GM19099 (cell line): ENCODE results near the gene C6orf89.

Experiments
- POLR2A ChIP-seq: IDR thresholded peaks from 3 replicates; pipeline ENCODE4 v1.6.1; 2011; ENCODE audit warnings: low read depth; ENCODE audit not compliant: insufficient read length; ENCODE audit errors: extremely low read depth

Gene C6orf89

DNA sequence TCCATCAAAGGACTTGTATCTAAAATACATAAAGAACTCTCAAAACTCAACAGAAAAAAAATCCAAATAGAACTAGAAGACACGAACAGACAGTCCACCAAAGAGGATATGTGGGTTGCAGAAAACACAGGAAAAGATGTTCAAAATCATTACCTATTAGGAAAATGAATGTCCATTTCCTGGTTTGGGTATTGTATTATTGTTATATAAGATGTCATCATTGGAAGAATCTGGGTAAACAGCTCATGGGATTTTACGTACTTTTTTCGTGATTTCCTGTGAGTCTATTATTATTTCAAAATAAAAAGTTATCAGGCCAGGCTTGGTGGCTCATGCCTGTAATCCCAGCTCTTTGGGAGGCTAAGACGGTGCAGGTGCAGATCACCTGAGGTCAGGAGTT lies 59.5 kb downstream of the C6orf89 start:
- TF ChIP-seq POLR2A: no peak

DNA sequence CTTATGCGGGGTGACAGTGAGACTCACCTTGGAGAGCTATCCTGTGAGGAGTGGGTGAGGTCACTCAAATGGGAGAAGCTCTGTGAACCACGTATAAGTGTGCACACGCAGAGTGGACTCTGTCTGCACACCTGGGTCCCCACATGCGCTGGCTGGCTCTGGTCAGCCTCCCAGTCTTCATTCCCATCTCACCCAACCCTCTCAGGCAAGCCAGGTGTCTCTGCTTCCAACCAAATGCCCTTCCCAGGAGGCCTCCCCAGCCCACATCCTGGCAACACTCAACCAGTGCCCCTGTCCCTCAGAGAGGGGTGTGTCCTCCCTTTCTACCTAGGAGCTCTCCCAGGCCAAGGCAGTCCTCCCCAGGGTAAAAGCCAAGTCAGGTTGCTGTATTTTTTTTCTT lies 60.8 kb downstream of the C6orf89 start:
- no peak for TF ChIP-seq POLR2A

DNA sequence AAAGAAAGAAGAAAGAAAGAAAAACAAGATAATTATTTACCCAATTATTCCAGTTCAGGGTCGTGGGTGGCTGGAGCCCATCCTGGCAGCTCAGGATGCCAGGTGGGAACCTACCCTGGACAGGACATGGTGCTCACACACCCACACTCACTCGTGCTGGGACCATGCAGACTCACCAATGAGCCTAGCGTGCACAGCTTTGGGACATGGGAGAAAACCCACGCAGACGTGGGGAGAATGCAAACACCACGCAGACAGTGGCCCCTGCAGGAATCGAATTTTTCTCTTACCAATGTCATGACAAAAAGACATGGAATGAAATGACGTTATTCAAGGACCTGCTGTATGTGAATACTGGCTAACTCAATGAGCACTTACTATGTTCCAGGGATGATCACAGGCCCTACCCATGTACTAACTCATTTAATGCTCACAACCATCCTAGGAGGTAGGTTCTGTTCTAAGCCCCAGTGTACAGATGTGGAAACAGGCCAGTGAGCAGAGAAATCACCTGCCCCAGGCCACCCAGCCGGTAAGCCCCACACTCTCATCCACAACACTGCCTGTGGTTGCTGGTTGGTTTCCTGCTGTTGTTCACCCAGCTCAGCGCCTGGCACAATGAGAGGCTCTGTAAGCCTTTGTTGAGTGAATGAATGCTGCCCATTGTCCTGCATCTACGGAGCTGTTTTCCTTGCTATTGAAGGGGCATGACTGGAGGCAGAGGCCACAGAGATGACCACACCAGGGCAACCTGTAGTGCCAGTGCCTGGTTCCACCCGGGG lies 62.0 kb downstream of the C6orf89 start:
- TF ChIP-seq POLR2A: no peak

GRCh38 chr6:36949636-36950035 lies 63.9 kb downstream of the C6orf89 start:
- no peak for TF ChIP-seq POLR2A

DNA sequence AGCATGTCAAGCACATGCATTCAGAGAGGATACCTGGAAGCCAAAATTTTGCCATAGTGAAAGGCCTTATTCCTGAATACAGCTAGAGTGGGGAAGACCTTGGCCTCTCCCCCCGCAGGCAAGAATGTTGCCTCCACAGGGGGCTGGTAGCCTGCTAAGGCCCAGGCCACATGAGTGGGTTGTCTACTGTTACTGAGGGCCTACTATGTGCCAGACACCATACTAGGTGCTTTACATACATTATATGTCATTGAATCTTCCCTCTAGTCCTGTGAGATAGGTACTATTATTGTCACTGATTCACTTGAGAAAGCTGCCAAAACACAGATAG lies 68.1 kb downstream of the C6orf89 start:
- no peak for TF ChIP-seq POLR2A

- TF ChIP-seq POLR2A: no peak
Measured at GRCh38 chr6:36954262-36954931, 68.6 kb downstream of the C6orf89 start, which contains the start of gene PI16. Gene PI16, plus strand, starts transcription at chr6:36954738. Its CDS starts 23 bp downstream, at chr6:36954761.

DNA sequence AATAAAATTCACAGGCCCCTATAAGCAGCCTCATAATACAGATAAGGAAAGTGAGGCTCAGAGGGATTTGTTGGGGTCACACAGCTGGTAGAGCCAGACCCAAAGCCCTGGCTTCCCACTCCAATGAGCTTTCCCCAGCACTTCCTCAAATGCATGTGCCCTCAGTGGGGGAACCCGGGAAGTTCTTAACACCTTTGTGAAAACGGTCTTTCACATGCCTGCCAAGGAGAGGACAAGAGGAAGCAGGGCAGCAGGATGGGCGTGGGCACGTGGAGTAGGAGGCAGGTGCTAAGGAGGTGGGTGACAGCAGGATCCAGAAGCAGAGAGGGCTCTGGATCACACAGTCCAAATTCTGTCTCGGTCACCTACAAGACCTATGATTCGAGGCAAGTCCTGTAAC lies 69.4 kb downstream of the C6orf89 start:
- TF ChIP-seq POLR2A: no peak

DNA sequence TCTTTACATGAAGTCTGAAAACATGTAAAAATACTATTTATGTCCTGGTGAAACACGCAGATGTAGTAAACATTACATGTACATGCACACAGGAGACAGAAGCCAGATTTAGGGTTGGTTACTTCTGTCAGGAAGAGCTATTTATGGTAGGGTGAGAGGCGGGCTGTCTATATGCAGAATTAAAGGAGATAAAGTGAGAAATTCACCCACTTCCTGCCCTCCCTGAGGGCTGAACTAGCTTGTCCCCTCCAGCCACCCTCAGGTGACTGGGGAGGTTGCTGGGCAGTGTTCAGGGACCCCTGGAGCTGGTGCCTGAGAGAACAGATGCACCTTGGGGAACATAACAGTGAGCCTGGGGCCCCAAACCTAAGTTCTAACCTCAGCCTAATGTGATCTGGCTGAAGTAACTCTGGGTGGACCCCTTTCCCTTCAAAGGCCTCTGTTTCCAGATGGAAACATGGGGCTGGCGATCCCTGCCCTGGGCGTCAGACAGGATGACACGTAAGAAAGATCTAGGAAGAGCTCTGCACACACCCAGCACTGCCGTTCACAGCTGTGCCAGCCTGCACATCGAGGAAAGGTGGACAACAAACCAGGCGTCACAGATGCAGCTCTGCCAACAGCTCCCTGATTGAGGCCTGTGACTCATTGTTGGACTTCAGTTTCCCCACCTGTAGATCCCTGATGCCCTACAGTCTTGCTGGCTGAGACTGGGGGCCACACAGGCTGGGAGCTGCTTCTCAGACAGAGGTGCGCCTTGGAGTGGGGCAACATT lies 70.1 kb downstream of the C6orf89 start:
- TF ChIP-seq POLR2A: no peak

- no peak for TF ChIP-seq POLR2A
Measured at GRCh38 chr6:36956446-36956820, 70.7 kb downstream of the C6orf89 start.

GRCh38 chr6:36957773-36958271 lies 72.1 kb downstream of the C6orf89 start:
- no peak for TF ChIP-seq POLR2A

GRCh38 chr6:36958775-36959554 lies 73.2 kb downstream of the C6orf89 start:
- TF ChIP-seq POLR2A: no peak

- no peak for TF ChIP-seq POLR2A
Measured at GRCh38 chr6:36959555-36960250, 74.0 kb downstream of the C6orf89 start.

DNA sequence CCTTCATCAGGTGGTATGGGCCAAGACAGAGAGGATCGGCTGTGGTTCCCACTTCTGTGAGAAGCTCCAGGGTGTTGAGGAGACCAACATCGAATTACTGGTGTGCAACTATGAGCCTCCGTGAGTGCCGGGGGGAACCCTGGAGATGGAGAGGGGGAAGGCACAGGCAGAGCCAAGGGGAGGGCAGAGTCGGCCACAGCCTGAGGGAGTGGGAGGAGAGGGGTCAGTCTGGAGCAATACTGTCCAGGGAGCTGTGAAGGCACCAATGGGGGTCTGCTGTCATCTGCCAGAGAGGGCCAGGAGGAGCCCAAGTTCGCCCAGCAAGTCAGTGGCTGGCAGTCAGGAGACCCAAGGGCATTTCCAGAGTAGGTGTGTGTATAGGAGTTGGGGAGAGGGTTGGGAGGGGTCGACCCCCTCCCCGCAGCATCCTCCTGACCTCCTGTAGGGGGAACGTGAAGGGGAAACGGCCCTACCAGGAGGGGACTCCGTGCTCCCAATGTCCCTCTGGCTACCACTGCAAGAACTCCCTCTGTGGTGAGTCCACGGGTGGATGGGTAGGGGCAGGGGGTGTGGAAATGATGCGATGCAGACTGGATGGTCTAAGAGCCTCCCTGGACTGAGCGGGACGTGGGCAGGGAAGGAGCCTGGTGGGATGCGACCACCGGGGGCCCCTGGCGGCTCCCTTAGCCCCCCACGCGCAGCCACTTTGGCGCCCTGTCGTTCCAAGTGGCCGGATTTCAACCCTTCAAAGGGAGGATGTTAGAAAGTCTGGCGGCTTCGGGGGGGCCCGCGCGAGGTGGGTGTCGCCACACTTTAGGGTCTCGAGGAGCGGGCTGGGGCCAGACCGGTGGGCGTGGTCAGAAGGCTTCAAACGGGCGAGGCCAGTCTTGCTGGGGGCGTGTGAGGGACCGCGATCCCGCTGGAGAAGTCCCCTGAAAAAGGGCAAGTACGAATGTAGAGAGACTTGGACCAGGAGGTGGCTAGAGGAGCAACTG lies 76.0 kb downstream of the C6orf89 start:
- no peak for TF ChIP-seq POLR2A

DNA sequence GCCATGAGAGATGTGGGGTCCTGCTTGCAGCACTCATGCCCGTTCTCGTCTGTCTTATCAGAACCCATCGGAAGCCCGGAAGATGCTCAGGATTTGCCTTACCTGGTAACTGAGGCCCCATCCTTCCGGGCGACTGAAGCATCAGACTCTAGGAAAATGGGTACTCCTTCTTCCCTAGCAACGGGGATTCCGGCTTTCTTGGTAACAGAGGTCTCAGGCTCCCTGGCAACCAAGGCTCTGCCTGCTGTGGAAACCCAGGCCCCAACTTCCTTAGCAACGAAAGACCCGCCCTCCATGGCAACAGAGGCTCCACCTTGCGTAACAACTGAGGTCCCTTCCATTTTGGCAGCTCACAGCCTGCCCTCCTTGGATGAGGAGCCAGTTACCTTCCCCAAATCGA lies 77.1 kb downstream of the C6orf89 start:
- TF ChIP-seq POLR2A: no peak
